HepG2 (cell line): ENCODE results near the gene SNRNP27. TPM values are rescaled to one million over a fixed set of nuclear protein-coding genes. Genes with fewer than 3 reads are reported as not detected.

Experiments used
- ATAC-seq: fragments of 200-7000 bp; cut with Tn5 transposase; 3 replicates; pipeline ENCODE4 v1.9.1; 2020; ENCODE audit warnings: mild to moderate bottlenecking, moderate library complexity
- BruUV-seq: library from RNA; stranded (reverse); fragments of 400-500 nt; replicated peaks from 2 replicates; lab custom pipeline; 2021; lab: Mats Ljungman, UMichigan
- CTCF ChIA-PET: fragments of 300-600 bp; formaldehyde crosslinking; extraction: SDS; loops from one replicate; lab custom pipeline; 2021; ENCODE audit warnings: low total read pairs, inconsistent platforms, low intra/inter-chr PET ratio; lab: Yijun Ruan, JAX
- POLR2A ChIA-PET: fragments of 350-600 bp; sonication (Branson Sonifier 250); formaldehyde crosslinking; loops from one replicate; lab custom pipeline; 2020; ENCODE audit warnings: antibody characterized with exemption, inconsistent platforms; lab: Yijun Ruan, JAX
- DNase-seq: peaks from one replicate; pipeline ENCODE4 v3.0.0-alpha.2; 2015; ENCODE audit warnings: low spot score
- FAIRE-seq: peaks from 3 replicates; lab custom pipeline; 2011; peaks lifted over from hg19 to GRCh38; lab: Jason Lieb, UNC
- H2AFZ ChIP-seq: one replicate; pipeline ENCODE4 v1.6.1; 2011; ENCODE audit warnings: low read length, inconsistent platforms
- H3K27ac ChIP-seq: fragments of 300-600 bp; 3 replicates; pipeline ENCODE4 v1.8.0; 2011; ENCODE audit warnings: mixed run types, mild to moderate bottlenecking, mixed read lengths, low read length, inconsistent platforms; ENCODE audit not compliant: insufficient read depth; ENCODE audit errors: extremely low read length
- H3K27me3 ChIP-seq, 2 experiments: fragments of 200-600 bp in 1 of 2; 2 replicates in 1 of 2; 3 replicates in 1 of 2; pipeline versions ENCODE4 v1.6.0 to v1.8.0; 2011; ENCODE audit warnings: low read length in 2 of 2, mild to moderate bottlenecking in 2 of 2, moderate library complexity in 2 of 2, inconsistent platforms in 1 of 2; ENCODE audit not compliant: insufficient read depth in 2 of 2, control insufficient read depth in 1 of 2
- H3K36me3 ChIP-seq, 2 experiments: fragments of 200-600 bp in 1 of 2; replicated peaks in 1 of 2; 2 replicates in 1 of 2; 3 replicates in 1 of 2; pipeline versions ENCODE4 v1.5.1 to v1.8.0; 2011; ENCODE audit warnings: low read length in 2 of 2, inconsistent platforms in 1 of 2; ENCODE audit not compliant: insufficient read depth in 2 of 2, control insufficient read depth in 1 of 2
- H3K4me1 ChIP-seq: 2 replicates; pipeline ENCODE4 v1.5.1; 2012; ENCODE audit warnings: low read length, inconsistent platforms; ENCODE audit not compliant: insufficient read depth
- H3K4me2 ChIP-seq: 2 replicates; pipeline ENCODE4 v1.6.0; 2011; ENCODE audit warnings: low read depth, low read length, inconsistent platforms
- H3K4me3 ChIP-seq, 3 experiments: fragments of 200-600 bp in 1 of 3; sonication (generic), shearing (Covaris generic) in 1 of 3; replicated peaks in 1 of 3; 2 replicates each; pipeline ENCODE4 v1.5.1; 2011 to 2016; ENCODE audit warnings: low read length in 3 of 3, inconsistent platforms in 2 of 3, low read depth in 2 of 3, mild to moderate bottlenecking in 2 of 3, control low read depth in 1 of 3, mixed read lengths in 1 of 3; ENCODE audit not compliant: insufficient read depth in 1 of 3
- H3K79me2 ChIP-seq: one replicate; pipeline ENCODE4 v1.6.1; 2011; ENCODE audit warnings: low read length, inconsistent platforms; ENCODE audit not compliant: insufficient read depth
- H3K9ac ChIP-seq: 2 replicates; pipeline ENCODE4 v1.6.0; 2011; ENCODE audit warnings: mild to moderate bottlenecking, low read depth, low read length, inconsistent platforms; ENCODE audit not compliant: insufficient read depth
- H3K9me3 ChIP-seq: 2 replicates; pipeline ENCODE4 v1.5.1; 2012; ENCODE audit warnings: mild to moderate bottlenecking, low read length
- H4K20me1 ChIP-seq: 2 replicates; pipeline ENCODE4 v1.6.0; 2011; ENCODE audit warnings: inconsistent platforms, mild to moderate bottlenecking, low read length, moderate library complexity; ENCODE audit not compliant: insufficient read depth
- ATM ChIP-seq: fragments of 450-650 bp; IDR thresholded peaks from 2 replicates; pipeline ENCODE4 v1.7.1; 2017; ENCODE audit warnings: mild to moderate bottlenecking, borderline replicate concordance
- FOXO4 ChIP-seq: sonication (generic); formaldehyde crosslinking; conservative IDR thresholded peaks from 2 replicates; pipeline ENCODE4 v1.8.1; 2023; ENCODE audit warnings: missing genetic modification reagents
- HIVEP1 ChIP-seq: sonication (generic); formaldehyde crosslinking; IDR thresholded peaks from 2 replicates; pipeline ENCODE4 v1.4.0; 2020; ENCODE audit warnings: mild to moderate bottlenecking, missing genetic modification reagents
- JUN ChIP-seq: sonication (generic); formaldehyde crosslinking; IDR thresholded peaks from 2 replicates; pipeline ENCODE4 v1.4.0; 2020; ENCODE audit warnings: mild to moderate bottlenecking, missing genetic modification reagents
- MLLT10 ChIP-seq: sonication (generic); formaldehyde crosslinking; IDR thresholded peaks from 2 replicates; pipeline ENCODE4 v1.4.0; 2020; ENCODE audit warnings: missing genetic modification reagents
- NFKB2 ChIP-seq: sonication (generic); formaldehyde crosslinking; IDR thresholded peaks from 2 replicates; pipeline ENCODE4 v1.4.0; 2020; ENCODE audit warnings: missing genetic modification reagents, borderline replicate concordance
- NONO ChIP-seq, 2 experiments: fragments of 450-650 bp in 1 of 2; sonication (generic) in 1 of 2; formaldehyde crosslinking in 1 of 2; IDR thresholded peaks in 1 of 2; conservative IDR thresholded peaks in 1 of 2; 2 replicates each; pipeline versions ENCODE4 v1.6.1 to v1.8.0; 2017 to 2022; ENCODE audit warnings: mild to moderate bottlenecking in 1 of 2, missing genetic modification reagents in 1 of 2, moderate library complexity in 1 of 2
- POLR2AphosphoS2 ChIP-seq: IDR thresholded peaks from 2 replicates; pipeline ENCODE4 v1.6.1; 2011; ENCODE audit warnings: low read depth, low read length, improper control_type of control experiment
- TEAD3 ChIP-seq: optimal IDR thresholded peaks from 2 replicates; pipeline ENCODE3; 2016; ENCODE audit warnings: borderline replicate concordance
- ZBTB8A ChIP-seq: sonication (generic); formaldehyde crosslinking; IDR thresholded peaks from 2 replicates; pipeline ENCODE4 v1.4.0; 2020; ENCODE audit warnings: mild to moderate bottlenecking, low read depth, missing genetic modification reagents, borderline replicate concordance
- ZC3H4 ChIP-seq: sonication (generic); formaldehyde crosslinking; IDR thresholded peaks from 2 replicates; pipeline ENCODE4 v1.4.0; 2020; ENCODE audit warnings: missing genetic modification reagents, borderline replicate concordance
- ZNF17 ChIP-seq: sonication (generic); formaldehyde crosslinking; IDR thresholded peaks from 2 replicates; pipeline ENCODE4 v1.5.0; 2020; ENCODE audit warnings: mild to moderate bottlenecking, missing genetic modification reagents
- ZNF260 ChIP-seq: sonication (generic); formaldehyde crosslinking; IDR thresholded peaks from 2 replicates; pipeline ENCODE4 v1.4.0; 2020; ENCODE audit warnings: missing genetic modification reagents, low read depth, mild to moderate bottlenecking, borderline replicate concordance
- ZNF432 ChIP-seq: sonication (generic); formaldehyde crosslinking; IDR thresholded peaks from 2 replicates; pipeline ENCODE4 v1.5.0; 2020; ENCODE audit warnings: missing genetic modification reagents, mild to moderate bottlenecking, borderline replicate concordance
- WGBS: methylation state at CpG from one replicate; pipeline ENCODE4 v1.1.6; 2017; ENCODE audit warnings: low lambda C conversion rate; 5-methylcytosine and 5-hydroxymethylcytosine counted together
- in situ Hi-C: cut with HindIII; loops from 2 replicates; pipeline ENCODE4 v1.10.0; 2017; ENCODE audit warnings: low pct_unique_long_range_greater_than_20kb; ENCODE audit not compliant: extremely low pct_ligation_motif_present
- intact Hi-C: fragments of 100-400 bp; cut with micrococcal nuclease; formaldehyde crosslinking; loops from one replicate; pipeline ENCODE4 v1.10.0; 2022; ENCODE audit not compliant: unreplicated experiment
- polyA plus RNA-seq, 8 experiments: library from polyadenylated mRNA; depleted of rRNA in 3 of 8; stranded (reverse) in 7 of 8; unstranded in 1 of 8; fragments of >200 nt; fragmentation: Illumina TruSeq in 4 of 8; extraction: Trizol in 4 of 8; gene quantifications; 2 replicates each; pipeline versions ENCODE4 v1.2.1 to v1.2.3, GENCODE V29; 2011 to 2016; ENCODE audit warnings: low read depth in 4 of 8, missing spikeins in 1 of 8, mixed read lengths in 1 of 8; ENCODE audit not compliant: insufficient read depth in 1 of 8
- total RNA-seq, 5 experiments: library from RNA; depleted of rRNA; stranded (reverse); fragments of >200 nt; fragmentation: Illumina TruSeq; extraction: Trizol; gene quantifications; 2 replicates each; pipeline ENCODE4 v1.2.3, GENCODE V29; 2016; ENCODE audit warnings: low read depth in 1 of 5
- TF ChIP-seq, protein P1 (sequence below): sonication (generic); formaldehyde crosslinking; conservative IDR thresholded peaks from 2 replicates; pipeline ENCODE4 v1.4.0; 2020; ENCODE audit warnings: missing genetic modification reagents
- TF ChIP-seq, protein P2 (sequence below): sonication (generic); formaldehyde crosslinking; IDR thresholded peaks from 2 replicates; pipeline ENCODE4 v1.5.1; 2020; ENCODE audit warnings: mild to moderate bottlenecking, missing genetic modification reagents, moderate library complexity
- TF ChIP-seq, protein P3 (sequence below): sonication (generic); formaldehyde crosslinking; IDR thresholded peaks from 2 replicates; pipeline ENCODE4 v1.8.1; 2023; ENCODE audit warnings: missing genetic modification reagents, mild to moderate bottlenecking, borderline replicate concordance

Gene SNRNP27
- total and polyA plus RNA-seq, 2 of the 13 experiments (the other 11 are each of a cell fraction or from before 2014, with no cell fraction given), result 49.8 to 54.6 TPM

- DNase-seq, result no peak
- BruUV-seq, result no TSS peak
Observed at GRCh38 chr2:69931832-69932595, 38.3 kb downstream of the SNRNP27 start.

More at GRCh38 chr2:69931832-69932595, 38.3 kb downstream of the SNRNP27 start:
- Histone ChIP-seq H3K79me2 (no peaks in the 10 kb centered on the region), H3K27ac (peak overlapping the region; percentile 25), H3K9ac (no peak overlapping the region), H2AFZ (no peak overlapping the region), H3K4me3 (no peak overlapping the region), H4K20me1 (no peaks in the 10 kb centered on the region), H3K27me3 (no peaks in the 10 kb centered on the region), H3K4me1 (peaks cover 43% of the 10 kb centered on the region), H3K9me3 (no peaks in the 10 kb centered on the region), H3K36me3 (peaks cover 14 to 21% of the 10 kb centered on the region in 2 experiments), H3K4me2 (no peak overlapping the region)
- FAIRE-seq (no peak), ATAC-seq (no peak)
- in situ Hi-C loops (no loop called here), intact Hi-C loops (no loop called here)
- ChIA-PET POLR2A (interaction anchor here (1.0 to 7.5 kb wide), 4 partner anchors 8 to 187 kb away, joined by 3 to 104 read pairs (median 13); partner anchors contain the start of gene MXD1), CTCF (no interaction called here)
- WGBS, result 96% methylated on average over 7 of the region's 7 CpGs
- TF ChIP-seq, protein P1, sequence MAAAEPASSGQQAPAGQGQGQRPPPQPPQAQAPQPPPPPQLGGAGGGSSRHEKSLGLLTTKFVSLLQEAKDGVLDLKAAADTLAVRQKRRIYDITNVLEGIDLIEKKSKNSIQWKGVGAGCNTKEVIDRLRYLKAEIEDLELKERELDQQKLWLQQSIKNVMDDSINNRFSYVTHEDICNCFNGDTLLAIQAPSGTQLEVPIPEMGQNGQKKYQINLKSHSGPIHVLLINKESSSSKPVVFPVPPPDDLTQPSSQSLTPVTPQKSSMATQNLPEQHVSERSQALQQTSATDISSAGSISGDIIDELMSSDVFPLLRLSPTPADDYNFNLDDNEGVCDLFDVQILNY, result no peak
- no peak for TF ChIP-seq HIVEP1
- TF ChIP-seq MLLT10 (CRISPR knock-in tag), result no peak
- 0 out of 2 replicates have a peak, but pooled peaks have one; percentile 77 for TF ChIP-seq FOXO4 (CRISPR knock-in tag)
- no peak for TF ChIP-seq ZC3H4 (CRISPR knock-in tag)
- TF ChIP-seq JUN (CRISPR knock-in tag), result no peak
- no peak for TF ChIP-seq ZNF260 (CRISPR knock-in tag)
- no peak for TF ChIP-seq NFKB2
- TF ChIP-seq, protein P2, sequence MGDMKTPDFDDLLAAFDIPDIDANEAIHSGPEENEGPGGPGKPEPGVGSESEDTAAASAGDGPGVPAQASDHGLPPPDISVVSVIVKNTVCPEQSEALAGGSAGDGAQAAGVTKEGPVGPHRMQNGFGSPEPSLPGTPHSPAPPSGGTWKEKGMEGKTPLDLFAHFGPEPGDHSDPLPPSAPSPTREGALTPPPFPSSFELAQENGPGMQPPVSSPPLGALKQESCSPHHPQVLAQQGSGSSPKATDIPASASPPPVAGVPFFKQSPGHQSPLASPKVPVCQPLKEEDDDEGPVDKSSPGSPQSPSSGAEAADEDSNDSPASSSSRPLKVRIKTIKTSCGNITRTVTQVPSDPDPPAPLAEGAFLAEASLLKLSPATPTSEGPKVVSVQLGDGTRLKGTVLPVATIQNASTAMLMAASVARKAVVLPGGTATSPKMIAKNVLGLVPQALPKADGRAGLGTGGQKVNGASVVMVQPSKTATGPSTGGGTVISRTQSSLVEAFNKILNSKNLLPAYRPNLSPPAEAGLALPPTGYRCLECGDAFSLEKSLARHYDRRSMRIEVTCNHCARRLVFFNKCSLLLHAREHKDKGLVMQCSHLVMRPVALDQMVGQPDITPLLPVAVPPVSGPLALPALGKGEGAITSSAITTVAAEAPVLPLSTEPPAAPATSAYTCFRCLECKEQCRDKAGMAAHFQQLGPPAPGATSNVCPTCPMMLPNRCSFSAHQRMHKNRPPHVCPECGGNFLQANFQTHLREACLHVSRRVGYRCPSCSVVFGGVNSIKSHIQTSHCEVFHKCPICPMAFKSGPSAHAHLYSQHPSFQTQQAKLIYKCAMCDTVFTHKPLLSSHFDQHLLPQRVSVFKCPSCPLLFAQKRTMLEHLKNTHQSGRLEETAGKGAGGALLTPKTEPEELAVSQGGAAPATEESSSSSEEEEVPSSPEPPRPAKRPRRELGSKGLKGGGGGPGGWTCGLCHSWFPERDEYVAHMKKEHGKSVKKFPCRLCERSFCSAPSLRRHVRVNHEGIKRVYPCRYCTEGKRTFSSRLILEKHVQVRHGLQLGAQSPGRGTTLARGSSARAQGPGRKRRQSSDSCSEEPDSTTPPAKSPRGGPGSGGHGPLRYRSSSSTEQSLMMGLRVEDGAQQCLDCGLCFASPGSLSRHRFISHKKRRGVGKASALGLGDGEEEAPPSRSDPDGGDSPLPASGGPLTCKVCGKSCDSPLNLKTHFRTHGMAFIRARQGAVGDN, result 0 out of 2 replicates have a peak, but pooled peaks have one; percentile 22
- TF ChIP-seq ZNF432 (CRISPR knock-in tag), result no peak
- TF ChIP-seq NONO (IDR thresholded peaks at IDR 0.05), result no peak
- no peak for TF ChIP-seq NONO (CRISPR knock-in tag; conservative IDR thresholded peaks at IDR 0.05)
- no peak for TF ChIP-seq ZNF17
- TF ChIP-seq, protein P3, sequence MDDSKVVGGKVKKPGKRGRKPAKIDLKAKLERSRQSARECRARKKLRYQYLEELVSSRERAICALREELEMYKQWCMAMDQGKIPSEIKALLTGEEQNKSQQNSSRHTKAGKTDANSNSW (CRISPR knock-in tag), result no peak
- no peak for TF ChIP-seq ATM
- no peak for TF ChIP-seq ZBTB8A (CRISPR knock-in tag)
- no peak for TF ChIP-seq POLR2AphosphoS2
- no peak for TF ChIP-seq TEAD3 (CRISPR knock-in tag)
